WTC11 (cell line): ENCODE measurements around the gene LIMS1.

ENCODE experiments used
- CTCF ChIP-seq: fragments of 200-600 bp; IDR thresholded peaks from 2 replicates; pipeline ENCODE4 v1.8.0; 2022; ENCODE audit warnings: antibody characterized with exemption
- ELF4 ChIP-seq: sonication (generic); formaldehyde crosslinking; IDR thresholded peaks from 2 replicates; pipeline ENCODE4 v1.8.1; 2022; ENCODE audit warnings: low read depth, mild to moderate bottlenecking, moderate library complexity, missing genetic modification reagents
- ESRRA ChIP-seq: sonication (generic); formaldehyde crosslinking; IDR thresholded peaks from 2 replicates; pipeline ENCODE4 v1.8.1; 2022; ENCODE audit warnings: mild to moderate bottlenecking, missing genetic modification reagents, borderline replicate concordance
- FOXK1 ChIP-seq: sonication (generic); formaldehyde crosslinking; IDR thresholded peaks from 2 replicates; pipeline ENCODE4 v1.8.0; 2022; ENCODE audit warnings: mild to moderate bottlenecking, moderate library complexity, missing genetic modification reagents
- NFYB ChIP-seq: sonication (generic); formaldehyde crosslinking; conservative IDR thresholded peaks from 2 replicates; pipeline ENCODE4 v1.8.0; 2022; ENCODE audit warnings: low read depth, missing genetic modification reagents
- ZNF121 ChIP-seq: sonication (generic); formaldehyde crosslinking; IDR thresholded peaks from 2 replicates; pipeline ENCODE4 v1.8.0; 2023; ENCODE audit warnings: missing genetic modification reagents
- ZNF263 ChIP-seq: sonication (generic); formaldehyde crosslinking; IDR thresholded peaks from 2 replicates; pipeline ENCODE4 v1.8.1; 2022; ENCODE audit warnings: low read depth, mild to moderate bottlenecking, moderate library complexity, missing genetic modification reagents

DNA sequence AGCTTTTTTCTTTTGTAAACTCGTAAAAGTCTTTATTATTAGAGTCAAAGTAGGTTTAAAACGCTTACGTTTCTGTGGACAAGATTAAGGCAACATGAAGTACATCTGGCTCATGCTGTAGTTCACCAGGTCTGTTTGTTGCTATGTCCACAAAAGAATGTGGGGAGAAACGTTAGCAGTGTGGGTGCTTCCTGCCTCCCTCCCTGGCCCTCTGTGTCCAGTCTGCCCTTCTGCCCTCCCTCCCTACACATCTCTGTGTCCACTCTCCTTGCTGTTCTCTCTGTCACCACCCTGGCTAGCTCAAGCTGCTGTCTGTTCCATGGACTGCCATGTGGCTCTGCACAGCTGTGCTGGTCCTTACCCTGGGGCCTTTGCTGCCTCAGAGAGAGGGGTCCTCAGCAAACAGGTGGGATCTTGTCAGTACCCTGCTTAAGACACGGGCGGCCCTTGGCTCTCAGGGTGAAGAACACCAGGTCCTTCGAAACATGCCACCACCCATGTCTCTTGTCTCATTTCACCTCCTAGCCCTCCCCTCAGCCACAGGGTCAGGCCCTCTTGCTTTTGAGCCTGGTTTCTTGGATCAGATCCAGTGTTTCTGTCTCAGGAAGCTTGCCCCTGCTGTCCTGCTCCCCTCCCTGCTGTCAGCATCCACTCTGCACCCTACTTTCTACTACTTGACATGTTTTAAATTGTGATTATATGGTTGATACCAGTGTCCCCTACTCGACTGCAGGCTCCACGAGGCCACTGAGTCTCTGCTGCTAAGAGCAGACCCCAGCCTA, 79.2 kb downstream of the LIMS1 start:
- no peak for TF ChIP-seq ZNF121 (CRISPR knock-in tag)
- no peak for TF ChIP-seq FOXK1 (CRISPR knock-in tag)
- no peak for TF ChIP-seq ESRRA
- TF ChIP-seq CTCF: no peak
- no peak for TF ChIP-seq ELF4 (CRISPR knock-in tag)
- no peak for TF ChIP-seq ZNF263
- no peak for TF ChIP-seq NFYB (CRISPR knock-in tag)
